Naive thymus-derived CD4-positive, alpha-beta T cell (primary cell): ENCODE results near the gene NUP85. TPM values are rescaled to one million over a fixed set of nuclear protein-coding genes. Genes with fewer than 3 reads are reported as not detected.

Experiments used
- ATAC-seq: fragments of 150-1000 bp; cut with Tn5 transposase; 2 replicates; pipeline ENCODE4 v1.10.0; 2021; ENCODE audit warnings: mild to moderate bottlenecking, moderate library complexity
- CTCF ChIA-PET: fragments of 350-600 bp; sonication (Branson Sonifier 250); formaldehyde crosslinking; loops from one replicate; lab custom pipeline; 2021; ENCODE audit warnings: antibody characterized with exemption; lab: Charles Lee
- POLR2A ChIA-PET: fragments of 350-600 bp; sonication (Branson Sonifier 250); formaldehyde crosslinking; loops from one replicate; lab custom pipeline; 2021; ENCODE audit warnings: antibody characterized with exemption, inconsistent platforms; lab: Charles Lee
- DNase-seq, 9 donors: peaks; one replicate each; pipeline versions ENCODE4 v3.0.0 to v3.0.0-alpha.2; 2020 to 2022; ENCODE audit warnings: mixed read lengths in 1 of 9
- H3K27ac ChIP-seq: one replicate; pipeline ENCODE4 v1.7.0; 2013; ENCODE audit warnings: mild to moderate bottlenecking, low read depth, low read length, moderate library complexity
- H3K27me3 ChIP-seq, 2 donors: one replicate each; pipeline ENCODE4 v1.7.0; 2013; ENCODE audit warnings: low read length in 2 of 2, mild to moderate bottlenecking in 2 of 2, moderate library complexity in 2 of 2; ENCODE audit not compliant: control insufficient read depth in 2 of 2, insufficient read depth in 2 of 2
- H3K36me3 ChIP-seq, 3 experiments: 1 replicate in 2 of 3; 2 replicates in 1 of 3; pipeline ENCODE4 v1.7.0; 2013; ENCODE audit warnings: low read length in 3 of 3, mild to moderate bottlenecking in 3 of 3, moderate library complexity in 1 of 3; ENCODE audit not compliant: insufficient read depth in 3 of 3, control insufficient read depth in 2 of 3
- H3K4me1 ChIP-seq, 2 donors: one replicate each; pipeline ENCODE4 v1.7.0; 2013; ENCODE audit warnings: low read length in 2 of 2, mild to moderate bottlenecking in 2 of 2, moderate library complexity in 1 of 2; ENCODE audit not compliant: control insufficient read depth in 2 of 2, insufficient read depth in 2 of 2
- H3K4me3 ChIP-seq: 2 replicates; pipeline ENCODE4 v1.7.0; 2013; ENCODE audit warnings: mild to moderate bottlenecking, low read length
- H3K9me3 ChIP-seq, 3 experiments: 1 replicate in 2 of 3; 2 replicates in 1 of 3; pipeline ENCODE4 v1.7.0; 2013; ENCODE audit warnings: low read length in 3 of 3; ENCODE audit not compliant: control insufficient read depth in 2 of 3
- H3K27ac Mint-ChIP-seq, 9 donors: one replicate each; pipeline ENCODE4 v1.8.0; 2020 to 2022; ENCODE audit warnings: mixed read lengths in 9 of 9, mild to moderate bottlenecking in 8 of 9, moderate library complexity in 5 of 9, inconsistent platforms in 2 of 9
- H3K27me3 Mint-ChIP-seq, 5 donors: one replicate each; pipeline ENCODE4 v1.8.0; 2021 to 2022; ENCODE audit warnings: mixed read lengths in 5 of 5, mild to moderate bottlenecking in 1 of 5
- H3K36me3 Mint-ChIP-seq, 5 donors: one replicate each; pipeline ENCODE4 v1.8.0; 2020 to 2022; ENCODE audit warnings: mixed read lengths in 5 of 5, mild to moderate bottlenecking in 3 of 5, inconsistent platforms in 1 of 5
- H3K4me1 Mint-ChIP-seq, 7 donors: one replicate each; pipeline ENCODE4 v1.8.0; 2020 to 2022; ENCODE audit warnings: mixed read lengths in 7 of 7, mild to moderate bottlenecking in 3 of 7, inconsistent platforms in 1 of 7
- H3K4me3 Mint-ChIP-seq, 10 donors: one replicate each; pipeline ENCODE4 v1.8.0; 2020 to 2022; ENCODE audit warnings: mild to moderate bottlenecking in 10 of 10, mixed read lengths in 10 of 10, moderate library complexity in 6 of 10, inconsistent platforms in 2 of 10
- H3K9me3 Mint-ChIP-seq, 11 donors: one replicate each; pipeline ENCODE4 v1.8.0; 2020 to 2022; ENCODE audit warnings: mixed read lengths in 11 of 11, mild to moderate bottlenecking in 4 of 11, inconsistent platforms in 1 of 11, moderate library complexity in 1 of 11
- intact Hi-C, 2 donors: fragments of 100-400 bp; cut with micrococcal nuclease; formaldehyde crosslinking; loops; one replicate each; pipeline ENCODE4 v1.15.1; 2023
- polyA plus RNA-seq, 2 donors: library from polyadenylated mRNA; unstranded; fragments of 300-500 nt; fragmentation: Illumina TruSeq; gene quantifications; one replicate each; pipeline ENCODE4 v1.2.3, GENCODE V29; 2021
- total RNA-seq, 6 experiments: library from RNA in 5 of 6; stranded (reverse) in 5 of 6; gene quantifications; 1 replicate in 5 of 6; 2 replicates in 1 of 6; pipeline ENCODE4 v1.2.3 and lab custom pipeline; 2021 to 2026

Gene NUP85
- total and polyA plus RNA-seq, 7 experiments from 2014 or later = 21.0 to 143 (median 97.3) TPM

DNA sequence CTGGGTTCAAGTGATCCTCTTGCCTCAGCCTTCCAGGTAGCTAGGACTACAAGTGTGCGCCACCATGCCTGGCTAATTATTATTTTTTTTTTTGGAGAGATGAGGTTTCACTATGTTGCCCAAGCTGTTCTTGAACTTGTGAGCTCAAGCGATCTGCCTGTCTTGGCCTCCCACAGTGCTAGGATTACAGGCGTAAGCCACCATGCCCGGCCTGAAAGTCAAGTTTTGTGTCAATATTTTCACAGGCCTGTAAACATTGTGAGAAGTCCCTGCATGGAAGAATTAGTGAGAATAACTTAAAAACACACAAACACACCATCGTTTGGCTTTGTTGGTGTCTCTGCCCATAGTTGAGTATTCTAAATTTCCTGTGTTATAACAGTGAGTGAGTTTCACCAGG lies 22.2 kb downstream of the NUP85 start:
- no peak overlapping the region for H3K4me3 Mint-ChIP-seq
- H3K4me3 ChIP-seq = no peak overlapping the region
- POLR2A ChIA-PET = interaction anchor here (0.6 to 0.7 kb wide), 3 partner anchors 8 to 33 kb away, joined by 3 to 8 read pairs (median 6); no protein-coding TSS in a partner anchor

DNA sequence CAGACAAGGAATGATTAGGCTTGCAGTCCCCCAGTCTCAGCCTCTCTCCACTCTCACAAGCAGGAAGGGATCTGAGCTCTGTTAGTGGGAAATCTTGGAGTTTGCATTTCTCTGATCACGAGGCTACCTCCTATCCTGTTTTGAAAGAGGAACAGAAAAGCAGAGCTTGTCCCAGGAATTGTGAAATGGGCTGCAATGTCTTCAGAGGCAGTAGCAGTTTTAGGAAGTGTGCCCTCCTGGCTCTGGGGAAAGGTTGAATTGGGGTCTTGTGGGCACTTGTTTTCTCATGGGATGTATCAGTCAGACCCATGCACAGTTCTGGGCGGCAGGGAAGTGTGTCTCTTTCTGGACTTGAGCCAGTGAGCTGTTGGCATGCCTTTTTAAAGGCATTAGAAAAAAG lies 22.8 kb downstream of the NUP85 start:
- Mint-ChIP-seq H3K9me3 (no peaks in the 10 kb centered on the region), H3K4me1 (no peaks in the 10 kb centered on the region), H3K4me3 (no peak overlapping the region), H3K36me3 (peaks cover 0 to 41% (median 4%) of the 10 kb centered on the region in 5 donors), H3K27me3 (no peaks in the 10 kb centered on the region), H3K27ac (peak overlapping the region in 4 of 9 donors; percentile 17 to 88 (median 43))
- intact Hi-C loops = no loop called here
- Histone ChIP-seq H3K36me3 (peaks cover 3 to 83% (median 27%) of the 10 kb centered on the region in 3 experiments), H3K4me3 (no peak overlapping the region), H3K9me3 (no peaks in the 10 kb centered on the region), H3K27ac (no peak overlapping the region), H3K4me1 (no peaks in the 10 kb centered on the region), H3K27me3 (no peaks in the 10 kb centered on the region)
- ATAC-seq (peak; percentile 45), DNase-seq (no peak)
- CTCF ChIA-PET = interaction anchor here (0.8 to 1.4 kb wide), 3 partner anchors 8 to 27 kb away, joined by 3 to 5 read pairs (median 4); no protein-coding TSS in a partner anchor
- POLR2A ChIA-PET = interaction anchor here (0.6 to 0.7 kb wide), 2 partner anchors 8 to 32 kb away, joined by 3 to 6 read pairs; no protein-coding TSS in a partner anchor

More for the DNA sequence above, 22.2 kb downstream of the NUP85 start:
- Mint-ChIP-seq H3K9me3 (no peaks in the 10 kb centered on the region), H3K27me3 (no peaks in the 10 kb centered on the region), H3K27ac (peak overlapping the region in 1 of 9 donors; percentile 31), H3K36me3 (peaks cover 0 to 40% (median 4%) of the 10 kb centered on the region in 5 donors), H3K4me1 (no peaks in the 10 kb centered on the region)
- Histone ChIP-seq H3K4me1 (no peaks in the 10 kb centered on the region), H3K27me3 (no peaks in the 10 kb centered on the region), H3K9me3 (no peaks in the 10 kb centered on the region), H3K36me3 (peaks cover 0 to 82% (median 24%) of the 10 kb centered on the region in 3 experiments), H3K27ac (no peak overlapping the region)
- CTCF ChIA-PET = interaction anchor here (0.6 kb wide), 1 partner anchor 262 kb away, joined by 5 read pairs; no protein-coding TSS in a partner anchor
- no peak for DNase-seq
- no peak for ATAC-seq
- intact Hi-C loops = no loop called here

- CTCF ChIA-PET = interaction anchor here (0.5 to 1.4 kb wide), 5 partner anchors 8 to 187 kb away, joined by 3 to 5 read pairs (median 4); no protein-coding TSS in a partner anchor
- H3K9me3 Mint-ChIP-seq = no peaks in the 10 kb centered on the region
- H3K36me3 Mint-ChIP-seq = peaks cover 0 to 41% (median 4%) of the 10 kb centered on the region in 5 donors
- DNase-seq (no peak), ATAC-seq (no peak)
- Histone ChIP-seq H3K9me3 (no peaks in the 10 kb centered on the region), H3K27me3 (no peaks in the 10 kb centered on the region), H3K4me1 (no peaks in the 10 kb centered on the region), H3K4me3 (no peak overlapping the region), H3K27ac (no peak overlapping the region), H3K36me3 (peaks cover 3 to 82% (median 27%) of the 10 kb centered on the region in 3 experiments)
- H3K4me1 Mint-ChIP-seq = no peaks in the 10 kb centered on the region
- peak overlapping the region in 2 of 9 donors; percentile 31 to 55 for H3K27ac Mint-ChIP-seq
- POLR2A ChIA-PET = no interaction called here
- H3K4me3 Mint-ChIP-seq = no peak overlapping the region
- intact Hi-C loops = no loop called here
- H3K27me3 Mint-ChIP-seq = no peaks in the 10 kb centered on the region
Observed at GRCh38 chr17:75228847-75229246, 23.4 kb downstream of the NUP85 start.

GRCh38 chr17:75231071-75231470 lies 25.6 kb downstream of the NUP85 start:
- intact Hi-C loops = no loop called here
- ChIA-PET CTCF (no interaction called here), POLR2A (interaction anchor here (0.6 to 1.2 kb wide), 2 partner anchors 30 to 270 kb away, joined by 3 read pairs; partner anchors contain the start of genes GGA3 and MRPS7)
- Mint-ChIP-seq H3K9me3 (no peaks in the 10 kb centered on the region), H3K27me3 (no peaks in the 10 kb centered on the region), H3K4me3 (no peak overlapping the region), H3K4me1 (no peaks in the 10 kb centered on the region), H3K27ac (peak overlapping the region in 1 of 9 donors; percentile 5), H3K36me3 (peaks cover 0 to 41% (median 8%) of the 10 kb centered on the region in 5 donors)
- no peaks in the 10 kb centered on the region for H3K9me3 ChIP-seq
- DNase-seq (no peak), ATAC-seq (no peak)
- no peaks in the 10 kb centered on the region for H3K27me3 ChIP-seq
- no peak overlapping the region for H3K27ac ChIP-seq
- H3K36me3 ChIP-seq = peaks cover 10 to 88% (median 24%) of the 10 kb centered on the region in 3 experiments
- H3K4me3 ChIP-seq = no peak overlapping the region
- H3K4me1 ChIP-seq = no peaks in the 10 kb centered on the region

- no peaks in the 10 kb centered on the region for H3K27me3 Mint-ChIP-seq
- DNase-seq (no peak), ATAC-seq (no peak)
- no peaks in the 10 kb centered on the region for H3K4me1 Mint-ChIP-seq
- POLR2A ChIA-PET = interaction anchor here (1.1 kb wide), 1 partner anchor 39 kb away, joined by 3 read pairs; the partner anchor contains the start of gene MIF4GD
- no peak overlapping the region for H3K4me3 ChIP-seq
- intact Hi-C loops = no loop called here
- H3K4me3 Mint-ChIP-seq = no peak overlapping the region
- H3K27ac Mint-ChIP-seq = peak overlapping the region in 2 of 9 donors; percentile 34 to 60
- peaks cover 18 to 86% (median 27%) of the 10 kb centered on the region in 3 experiments for H3K36me3 ChIP-seq
- CTCF ChIA-PET = no interaction called here
- H3K9me3 ChIP-seq = no peaks in the 10 kb centered on the region
- no peaks in the 10 kb centered on the region for H3K9me3 Mint-ChIP-seq
- H3K27ac ChIP-seq = no peak overlapping the region
- H3K4me1 ChIP-seq = no peaks in the 10 kb centered on the region
- peaks cover 0 to 41% (median 8%) of the 10 kb centered on the region in 5 donors for H3K36me3 Mint-ChIP-seq
- H3K27me3 ChIP-seq = no peaks in the 10 kb centered on the region
Observed at GRCh38 chr17:75231741-75232464, 26.4 kb downstream of the NUP85 start.

GRCh38 chr17:75232786-75233185 lies 27.3 kb downstream of the NUP85 start:
- Histone ChIP-seq H3K36me3 (peaks cover 22 to 89% (median 27%) of the 10 kb centered on the region in 3 experiments), H3K4me1 (no peaks in the 10 kb centered on the region), H3K27me3 (no peaks in the 10 kb centered on the region), H3K9me3 (no peaks in the 10 kb centered on the region), H3K4me3 (no peak overlapping the region), H3K27ac (no peak overlapping the region)
- Mint-ChIP-seq H3K4me1 (no peaks in the 10 kb centered on the region), H3K27ac (peak overlapping the region in 2 of 9 donors; percentile 48 to 60), H3K9me3 (no peaks in the 10 kb centered on the region), H3K4me3 (no peak overlapping the region), H3K36me3 (peaks cover 0 to 44% (median 8%) of the 10 kb centered on the region in 5 donors), H3K27me3 (no peaks in the 10 kb centered on the region)
- CTCF ChIA-PET = no interaction called here
- POLR2A ChIA-PET = interaction anchor here (0.7 kb wide), 1 partner anchor 54 kb away, joined by 3 read pairs; no protein-coding TSS in a partner anchor
- ATAC-seq (no peak), DNase-seq (no peak)
- intact Hi-C loops = no loop called here
